PFSK-1 (cell line): ENCODE data around the gene FKBP8.

Experiments used
- POLR2AphosphoS5 ChIP-seq: IDR thresholded peaks from 2 replicates; pipeline ENCODE4 v1.6.1; 2012; ENCODE audit warnings: low read depth, mild to moderate bottlenecking, control low read depth, low read length, moderate library complexity
- TAF1 ChIP-seq: IDR thresholded peaks from 2 replicates; pipeline ENCODE4 v1.6.1; 2012; ENCODE audit warnings: low read length, control low read depth, borderline replicate concordance; ENCODE audit not compliant: insufficient read depth
- TF ChIP-seq, protein P1 (sequence below), 2 experiments: IDR thresholded peaks; 2 replicates each; pipeline versions ENCODE4 v1.6.1 to v1.8.0; 2011 to 2012; ENCODE audit warnings: low read depth in 2 of 2, low read length in 2 of 2, control low read depth in 1 of 2, inconsistent platforms in 1 of 2, mild to moderate bottlenecking in 1 of 2, moderate library complexity in 1 of 2; ENCODE audit not compliant: insufficient read depth in 1 of 2

DNA sequence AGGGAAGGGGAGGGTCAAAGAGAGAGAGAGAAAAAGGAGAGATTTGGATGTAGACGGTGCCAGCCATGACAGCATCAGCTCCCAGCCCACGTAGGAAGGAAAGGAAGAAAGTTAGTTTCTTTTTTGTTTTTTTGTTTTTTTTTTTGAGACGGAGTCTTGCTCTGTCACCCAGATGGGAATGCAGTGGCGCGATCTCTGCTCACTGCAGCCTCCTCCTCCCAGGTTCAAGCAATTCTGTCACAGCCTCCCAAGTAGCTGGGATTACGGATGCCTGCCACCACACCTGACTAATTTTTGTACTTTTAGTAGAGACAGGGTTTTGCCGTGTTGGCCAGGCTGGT lies 49.1 kb downstream of the FKBP8 start:
- TF ChIP-seq, protein P1, sequence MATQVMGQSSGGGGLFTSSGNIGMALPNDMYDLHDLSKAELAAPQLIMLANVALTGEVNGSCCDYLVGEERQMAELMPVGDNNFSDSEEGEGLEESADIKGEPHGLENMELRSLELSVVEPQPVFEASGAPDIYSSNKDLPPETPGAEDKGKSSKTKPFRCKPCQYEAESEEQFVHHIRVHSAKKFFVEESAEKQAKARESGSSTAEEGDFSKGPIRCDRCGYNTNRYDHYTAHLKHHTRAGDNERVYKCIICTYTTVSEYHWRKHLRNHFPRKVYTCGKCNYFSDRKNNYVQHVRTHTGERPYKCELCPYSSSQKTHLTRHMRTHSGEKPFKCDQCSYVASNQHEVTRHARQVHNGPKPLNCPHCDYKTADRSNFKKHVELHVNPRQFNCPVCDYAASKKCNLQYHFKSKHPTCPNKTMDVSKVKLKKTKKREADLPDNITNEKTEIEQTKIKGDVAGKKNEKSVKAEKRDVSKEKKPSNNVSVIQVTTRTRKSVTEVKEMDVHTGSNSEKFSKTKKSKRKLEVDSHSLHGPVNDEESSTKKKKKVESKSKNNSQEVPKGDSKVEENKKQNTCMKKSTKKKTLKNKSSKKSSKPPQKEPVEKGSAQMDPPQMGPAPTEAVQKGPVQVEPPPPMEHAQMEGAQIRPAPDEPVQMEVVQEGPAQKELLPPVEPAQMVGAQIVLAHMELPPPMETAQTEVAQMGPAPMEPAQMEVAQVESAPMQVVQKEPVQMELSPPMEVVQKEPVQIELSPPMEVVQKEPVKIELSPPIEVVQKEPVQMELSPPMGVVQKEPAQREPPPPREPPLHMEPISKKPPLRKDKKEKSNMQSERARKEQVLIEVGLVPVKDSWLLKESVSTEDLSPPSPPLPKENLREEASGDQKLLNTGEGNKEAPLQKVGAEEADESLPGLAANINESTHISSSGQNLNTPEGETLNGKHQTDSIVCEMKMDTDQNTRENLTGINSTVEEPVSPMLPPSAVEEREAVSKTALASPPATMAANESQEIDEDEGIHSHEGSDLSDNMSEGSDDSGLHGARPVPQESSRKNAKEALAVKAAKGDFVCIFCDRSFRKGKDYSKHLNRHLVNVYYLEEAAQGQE (IDR thresholded peaks at IDR 0.05; ENCODE audit: insufficient read depth in 1 of 2, low read depth in 2 of 2, low read length in 2 of 2), result no peak
- TF ChIP-seq TAF1 (no peak), POLR2AphosphoS5 (no peak)
